Natural killer cell (primary cell): ENCODE results near the gene NHS. TPM values are rescaled to one million over a fixed set of nuclear protein-coding genes. Genes with fewer than 3 reads are reported as not detected.

Experiments used
- ATAC-seq, 3 donors: fragments of 150-1000 bp in 2 of 3; fragments of 200-7000 bp in 1 of 3; cut with Tn5 transposase; 1 replicate in 1 of 3; 2 replicates in 2 of 3; pipeline ENCODE4 v1.10.0; 2021; ENCODE audit warnings: mild to moderate bottlenecking in 2 of 3, moderate library complexity in 2 of 3
- DNase-seq, 2 donors: peaks; one replicate each; pipeline versions ENCODE4 v3.0.0 to v3.0.0-alpha.2; 2013 to 2021; ENCODE audit warnings: mixed read lengths in 1 of 2
- H3K27ac ChIP-seq: one replicate; pipeline ENCODE4 v1.5.1; 2013; ENCODE audit warnings: mild to moderate bottlenecking, low read length
- H3K27me3 ChIP-seq: one replicate; pipeline ENCODE4 v1.6.1; 2013; ENCODE audit warnings: low read length; ENCODE audit not compliant: control insufficient read depth, insufficient read depth
- H3K36me3 ChIP-seq: one replicate; pipeline ENCODE4 v1.6.1; 2013; ENCODE audit warnings: low read length; ENCODE audit not compliant: control insufficient read depth, insufficient read depth
- H3K4me1 ChIP-seq: one replicate; pipeline ENCODE4 v1.6.1; 2013; ENCODE audit warnings: low read length; ENCODE audit not compliant: control insufficient read depth, insufficient read depth
- H3K4me3 ChIP-seq: one replicate; pipeline ENCODE4 v1.5.1; 2013; ENCODE audit warnings: low read length
- H3K9me3 ChIP-seq: one replicate; pipeline ENCODE4 v1.6.1; 2013; ENCODE audit warnings: low read length; ENCODE audit not compliant: control insufficient read depth, insufficient read depth
- H3K27ac Mint-ChIP-seq, 2 donors: one replicate each; pipeline ENCODE4 v1.8.0; 2022; ENCODE audit warnings: mild to moderate bottlenecking in 2 of 2, mixed read lengths in 2 of 2, moderate library complexity in 1 of 2
- H3K27me3 Mint-ChIP-seq, 2 donors: one replicate each; pipeline ENCODE4 v1.8.0; 2022; ENCODE audit warnings: low read depth in 2 of 2, mixed read lengths in 2 of 2
- H3K36me3 Mint-ChIP-seq: one replicate; pipeline ENCODE4 v1.8.0; 2022; ENCODE audit warnings: mixed read lengths
- H3K4me1 Mint-ChIP-seq, 2 donors: one replicate each; pipeline ENCODE4 v1.8.0; 2022; ENCODE audit warnings: mixed read lengths in 2 of 2
- H3K4me3 Mint-ChIP-seq: one replicate; pipeline ENCODE4 v1.8.0; 2022; ENCODE audit warnings: mild to moderate bottlenecking, moderate library complexity, mixed read lengths
- H3K9me3 Mint-ChIP-seq, 2 donors: one replicate each; pipeline ENCODE4 v1.8.0; 2022; ENCODE audit warnings: mixed read lengths in 2 of 2
- WGBS: methylation state at CpG from one replicate; pipeline ENCODE4 v1.1.7; 2013; ENCODE audit warnings: missing lambda C conversion rate; ENCODE audit not compliant: insufficient coverage; 5-methylcytosine and 5-hydroxymethylcytosine counted together
- intact Hi-C: fragments of 100-400 bp; cut with micrococcal nuclease; formaldehyde crosslinking; loops from one replicate; pipeline ENCODE4 v1.14.2; 2022
- total RNA-seq, 4 donors: library from RNA; stranded (reverse); fragments of 120-200 nt in 1 of 4; gene quantifications; one replicate each; pipeline versions ENCODE4 v1.2.3 to v1.2.4, GENCODE V29; 2013 to 2022
- TF ChIP-seq, protein P1 (sequence below): fragments of 200-600 bp; IDR thresholded peaks from one replicate; pipeline ENCODE4 v1.8.0; 2022; ENCODE audit warnings: antibody characterized with exemption

Gene NHS
- total RNA-seq, 3 donors from 2014 or later (not counting 1 experiment from before 2014, with no cell fraction given), result 0.05 to 0.28 TPM; not detected in 1

DNA sequence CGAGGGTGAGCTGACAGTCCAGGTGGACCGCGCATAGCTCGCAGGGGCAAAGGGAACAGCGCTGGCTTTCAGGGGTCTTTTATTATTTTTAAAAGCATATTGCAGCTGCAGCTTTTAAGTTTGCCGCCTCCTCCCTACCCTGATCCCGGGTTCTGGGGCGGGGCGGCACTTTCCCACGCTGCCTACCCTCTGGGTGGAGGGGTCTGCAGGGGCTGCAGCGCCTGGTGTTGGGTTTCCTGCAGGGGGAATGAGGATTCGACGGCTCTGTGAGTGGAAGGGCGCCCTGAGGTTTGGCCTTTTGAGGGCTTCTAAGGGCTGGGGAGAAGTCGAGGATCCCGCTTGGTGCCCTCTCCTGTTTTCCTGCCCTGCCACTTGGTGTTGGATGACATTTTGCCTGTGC lies 281.6 kb downstream of the NHS start:
- H3K9me3 Mint-ChIP-seq, result peaks cover 0 to 3% of the 10 kb centered on the region in 2 donors
- H3K4me3 Mint-ChIP-seq, result no peak overlapping the region
- no peaks in the 10 kb centered on the region for H3K36me3 ChIP-seq
- peaks cover 14 to 27% of the 10 kb centered on the region in 2 donors for H3K27me3 Mint-ChIP-seq
- no peak for DNase-seq
- peaks cover 19% of the 10 kb centered on the region for H3K4me1 ChIP-seq
- 44% methylated on average over 16 of the region's 16 CpGs for WGBS
- H3K27ac ChIP-seq, result no peak overlapping the region
- H3K4me1 Mint-ChIP-seq, result peaks cover 11 to 14% of the 10 kb centered on the region in 2 donors
- H3K36me3 Mint-ChIP-seq, result no peaks in the 10 kb centered on the region
- no peaks in the 10 kb centered on the region for H3K9me3 ChIP-seq
- no peak overlapping the region for H3K27ac Mint-ChIP-seq
- no peak for ATAC-seq
- H3K4me3 ChIP-seq, result no peak overlapping the region
- TF ChIP-seq, protein P1, sequence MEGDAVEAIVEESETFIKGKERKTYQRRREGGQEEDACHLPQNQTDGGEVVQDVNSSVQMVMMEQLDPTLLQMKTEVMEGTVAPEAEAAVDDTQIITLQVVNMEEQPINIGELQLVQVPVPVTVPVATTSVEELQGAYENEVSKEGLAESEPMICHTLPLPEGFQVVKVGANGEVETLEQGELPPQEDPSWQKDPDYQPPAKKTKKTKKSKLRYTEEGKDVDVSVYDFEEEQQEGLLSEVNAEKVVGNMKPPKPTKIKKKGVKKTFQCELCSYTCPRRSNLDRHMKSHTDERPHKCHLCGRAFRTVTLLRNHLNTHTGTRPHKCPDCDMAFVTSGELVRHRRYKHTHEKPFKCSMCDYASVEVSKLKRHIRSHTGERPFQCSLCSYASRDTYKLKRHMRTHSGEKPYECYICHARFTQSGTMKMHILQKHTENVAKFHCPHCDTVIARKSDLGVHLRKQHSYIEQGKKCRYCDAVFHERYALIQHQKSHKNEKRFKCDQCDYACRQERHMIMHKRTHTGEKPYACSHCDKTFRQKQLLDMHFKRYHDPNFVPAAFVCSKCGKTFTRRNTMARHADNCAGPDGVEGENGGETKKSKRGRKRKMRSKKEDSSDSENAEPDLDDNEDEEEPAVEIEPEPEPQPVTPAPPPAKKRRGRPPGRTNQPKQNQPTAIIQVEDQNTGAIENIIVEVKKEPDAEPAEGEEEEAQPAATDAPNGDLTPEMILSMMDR, result no peak
- H3K27me3 ChIP-seq, result peaks cover 4% of the 10 kb centered on the region
- intact Hi-C loops, result no loop called here

DNA sequence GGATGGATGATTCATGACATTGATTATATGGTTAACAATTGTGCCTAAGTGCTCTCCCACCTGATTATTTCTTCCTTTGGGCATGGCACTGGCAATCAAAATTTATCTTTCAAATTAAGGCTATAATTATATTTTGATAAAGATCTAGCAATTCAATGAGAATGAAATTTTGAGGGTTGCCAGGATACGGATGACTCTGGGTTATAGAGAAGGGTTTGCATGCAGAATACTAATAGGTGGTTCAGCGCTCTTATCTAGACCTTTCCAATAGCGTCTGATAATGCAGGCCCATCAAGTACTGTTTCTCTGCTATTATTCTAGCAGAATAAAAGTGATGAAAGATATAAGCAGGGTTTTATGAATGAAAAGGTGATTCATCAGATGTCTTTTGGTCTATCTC lies 287.4 kb downstream of the NHS start:
- Histone ChIP-seq H3K27ac (no peak overlapping the region), H3K36me3 (no peaks in the 10 kb centered on the region), H3K4me1 (no peaks in the 10 kb centered on the region), H3K27me3 (no peaks in the 10 kb centered on the region), H3K9me3 (no peaks in the 10 kb centered on the region), H3K4me3 (no peak overlapping the region)
- DNase-seq, result no peak
- no peaks in the 10 kb centered on the region for H3K9me3 Mint-ChIP-seq
- TF ChIP-seq, protein P1, result no peak
- no peak for ATAC-seq
- no peaks in the 10 kb centered on the region for H3K4me1 Mint-ChIP-seq
- no peaks in the 10 kb centered on the region for H3K36me3 Mint-ChIP-seq
- H3K27me3 Mint-ChIP-seq, result peaks cover 3 to 16% of the 10 kb centered on the region in 2 donors
- no peak overlapping the region for H3K4me3 Mint-ChIP-seq
- intact Hi-C loops, result no loop called here
- no peak overlapping the region for H3K27ac Mint-ChIP-seq
- 93% methylated on average over 3 of the region's 3 CpGs for WGBS

DNA sequence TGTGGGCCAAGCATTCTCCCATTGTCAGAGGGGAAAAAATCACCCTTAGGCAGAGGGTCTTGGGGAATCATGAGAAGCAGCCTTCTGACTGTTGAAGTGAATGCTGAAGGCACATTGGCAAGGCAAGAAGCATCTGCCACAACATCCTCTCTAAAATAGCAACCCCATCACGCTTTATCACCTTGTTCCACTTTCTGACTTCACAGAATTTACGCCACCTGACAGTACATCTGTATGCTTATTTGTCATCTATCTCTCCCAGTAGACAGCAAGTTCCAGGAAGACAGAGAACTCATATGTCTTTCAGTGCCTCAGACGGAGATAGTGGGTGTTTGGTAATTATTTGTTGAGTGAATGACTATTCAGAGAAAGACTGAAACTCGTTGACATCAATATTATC lies 293.9 kb downstream of the NHS start:
- TF ChIP-seq, protein P1, result no peak
- Mint-ChIP-seq H3K9me3 (no peaks in the 10 kb centered on the region), H3K36me3 (no peaks in the 10 kb centered on the region), H3K4me1 (no peaks in the 10 kb centered on the region), H3K4me3 (no peak overlapping the region), H3K27me3 (peaks cover 3 to 7% of the 10 kb centered on the region in 2 donors), H3K27ac (no peak overlapping the region)
- Histone ChIP-seq H3K9me3 (no peaks in the 10 kb centered on the region), H3K36me3 (no peaks in the 10 kb centered on the region), H3K4me1 (no peaks in the 10 kb centered on the region), H3K27ac (no peak overlapping the region), H3K27me3 (no peaks in the 10 kb centered on the region), H3K4me3 (no peak overlapping the region)
- 65% methylated on average over 4 of the region's 4 CpGs for WGBS
- DNase-seq, result no peak
- ATAC-seq, result no peak
- intact Hi-C loops, result no loop called here

DNA sequence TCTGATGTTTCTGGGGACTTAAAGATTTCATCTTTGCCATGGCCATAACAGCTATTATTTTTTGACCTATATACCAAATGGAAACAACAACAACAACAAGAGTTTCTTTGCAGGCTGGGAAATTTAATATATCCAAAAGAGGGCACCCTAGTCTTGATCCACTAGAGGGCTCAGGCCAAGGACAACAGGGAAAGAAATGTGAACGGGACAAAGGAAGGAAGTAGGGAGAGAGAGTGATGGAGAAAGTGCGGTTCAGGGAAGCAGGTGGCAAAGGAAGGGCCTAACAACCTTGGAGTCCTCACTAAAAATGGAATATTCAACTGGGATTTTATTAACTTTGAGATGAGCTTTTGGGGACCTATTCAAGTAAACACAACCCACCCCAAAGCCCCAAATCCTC lies 294.5 kb downstream of the NHS start:
- intact Hi-C loops, result no loop called here

More for the DNA sequence above, 294.5 kb downstream of the NHS start:
- no peak overlapping the region for H3K27ac ChIP-seq
- H3K27ac Mint-ChIP-seq, result no peak overlapping the region
- DNase-seq (no peak), ATAC-seq (no peak)
- TF ChIP-seq, protein P1, result no peak
- no peaks in the 10 kb centered on the region for H3K36me3 Mint-ChIP-seq
- no peaks in the 10 kb centered on the region for H3K4me1 Mint-ChIP-seq
- no peaks in the 10 kb centered on the region for H3K9me3 ChIP-seq
- H3K4me3 Mint-ChIP-seq, result no peak overlapping the region
- H3K27me3 ChIP-seq, result no peaks in the 10 kb centered on the region
- no peak overlapping the region for H3K4me3 ChIP-seq
- WGBS, result 11% methylated on average over 1 of the region's 2 CpGs
- H3K9me3 Mint-ChIP-seq, result no peaks in the 10 kb centered on the region
- H3K4me1 ChIP-seq, result no peaks in the 10 kb centered on the region
- no peaks in the 10 kb centered on the region for H3K36me3 ChIP-seq
- H3K27me3 Mint-ChIP-seq, result peaks cover 2 to 3% of the 10 kb centered on the region in 2 donors
